GM12878 (cell line): Measurements from ENCODE around the gene ZNF483. TPM values are rescaled to one million over a fixed set of nuclear protein-coding genes. Genes with fewer than 3 reads are reported as not detected.

Experiments
- ATAC-seq: fragments of 200-7000 bp; cut with Tn5 transposase; 3 replicates; pipeline ENCODE4 v1.9.1; 2020; ENCODE audit warnings: mild to moderate bottlenecking, moderate library complexity
- BruUV-seq: library from RNA; stranded (reverse); fragments of 400-500 nt; replicated peaks from 2 replicates; lab custom pipeline; 2021; lab: Mats Ljungman, UMichigan
- CTCF ChIA-PET: fragments of 300-600 bp; sonication (Branson Sonifier 250); formaldehyde crosslinking; extraction: SDS; loops from one replicate; lab custom pipeline; 2021; ENCODE audit warnings: inconsistent platforms; lab: Yijun Ruan, JAX
- POLR2A ChIA-PET: fragments of 350-600 bp; formaldehyde crosslinking; extraction: SDS; loops from one replicate; lab custom pipeline; 2021; ENCODE audit warnings: inconsistent platforms; lab: Charles Lee
- RAD21 ChIA-PET: fragments of 300-600 bp; sonication (Branson Sonifier 250); formaldehyde crosslinking; loops from one replicate; lab custom pipeline; 2023; ENCODE audit warnings: antibody characterized with exemption; ENCODE audit not compliant: unreplicated experiment; lab: Charles Lee
- SMC1A ChIA-PET: fragments of 300-600 bp; sonication (Branson Sonifier 250); formaldehyde crosslinking; loops from one replicate; lab custom pipeline; 2023; ENCODE audit not compliant: unreplicated experiment, uncharacterized antibody; lab: Charles Lee
- DNase-seq: peaks from one replicate; pipeline ENCODE4 v3.0.0-alpha.2; 2011; ENCODE audit warnings: low read depth, low spot score
- FAIRE-seq: peaks from 3 replicates; lab custom pipeline; 2011; peaks lifted over from hg19 to GRCh38; lab: Jason Lieb, UNC
- H2AFZ ChIP-seq: 2 replicates; pipeline ENCODE4 v1.6.0; 2011; ENCODE audit warnings: low read depth, low read length, control low read depth; ENCODE audit not compliant: control insufficient read depth
- H3K27ac ChIP-seq: 2 replicates; pipeline ENCODE4 v1.5.1; 2011; ENCODE audit warnings: control low read depth; ENCODE audit not compliant: control insufficient read depth, insufficient read depth
- H3K27me3 ChIP-seq, 2 experiments: replicated peaks in 1 of 2; 2 replicates each; pipeline versions ENCODE4 v1.6.0 to v1.6.1; 2011; ENCODE audit warnings: low read length in 1 of 2; ENCODE audit not compliant: control insufficient read depth in 2 of 2, insufficient read depth in 2 of 2
- H3K36me3 ChIP-seq, 2 experiments: 2 replicates each; pipeline ENCODE4 v1.5.1; 2011; ENCODE audit warnings: low read length in 1 of 2; ENCODE audit not compliant: control insufficient read depth in 2 of 2, insufficient read depth in 2 of 2
- H3K4me1 ChIP-seq: 2 replicates; pipeline ENCODE4 v1.6.1; 2011; ENCODE audit warnings: mild to moderate bottlenecking, low read length, moderate library complexity, mixed read lengths; ENCODE audit not compliant: control insufficient read depth, insufficient read depth
- H3K4me2 ChIP-seq: 2 replicates; pipeline ENCODE4 v1.6.0; 2011; ENCODE audit warnings: control low read depth; ENCODE audit not compliant: control insufficient read depth, insufficient read depth
- H3K4me3 ChIP-seq: fragments of 200-600 bp; sonication (generic); 2 replicates; pipeline ENCODE4 v1.5.1; 2016
- H3K79me2 ChIP-seq: 2 replicates; pipeline ENCODE4 v1.6.0; 2011; ENCODE audit warnings: low read length; ENCODE audit not compliant: control insufficient read depth, insufficient read depth
- H3K9ac ChIP-seq: 2 replicates; pipeline ENCODE4 v1.8.0; 2011; ENCODE audit warnings: low read length, control low read depth, mixed read lengths; ENCODE audit not compliant: control insufficient read depth, insufficient read depth
- H3K9me3 ChIP-seq: replicated peaks from 3 replicates; pipeline ENCODE4 v1.5.1; 2011; ENCODE audit warnings: mild to moderate bottlenecking, low read length; ENCODE audit not compliant: control insufficient read depth, insufficient read depth
- H4K20me1 ChIP-seq: 2 replicates; pipeline ENCODE4 v1.6.0; 2011; ENCODE audit not compliant: control insufficient read depth, insufficient read depth
- BACH1 ChIP-seq: fragments of 450-650 bp; IDR thresholded peaks from 2 replicates; pipeline ENCODE4 v1.6.1; 2017; ENCODE audit warnings: mild to moderate bottlenecking, borderline replicate concordance
- BHLHE40 ChIP-seq, 2 experiments: fragments of 450-650 bp in 1 of 2; IDR thresholded peaks; 2 replicates each; pipeline ENCODE4 v1.6.1; 2011 to 2017; ENCODE audit warnings: low read depth in 2 of 2, borderline replicate concordance in 1 of 2, improper control_type of control experiment in 1 of 2, low read length in 1 of 2, mild to moderate bottlenecking in 1 of 2
- EP300 ChIP-seq, 2 experiments: fragments of 150-350 bp in 1 of 2; IDR thresholded peaks; 2 replicates each; pipeline ENCODE4 v1.6.1; 2011 to 2012; ENCODE audit warnings: low read depth in 2 of 2, low read length in 2 of 2, borderline replicate concordance in 1 of 2, improper control_type of control experiment in 1 of 2, inconsistent platforms in 1 of 2; ENCODE audit not compliant: control insufficient read depth in 1 of 2
- FOXK2 ChIP-seq: fragments of 450-650 bp; IDR thresholded peaks from 2 replicates; pipeline ENCODE4 v1.6.1; 2017; ENCODE audit warnings: mild to moderate bottlenecking, moderate library complexity
- KLF5 ChIP-seq: fragments of 450-650 bp; IDR thresholded peaks from 2 replicates; pipeline ENCODE4 v1.6.1; 2014; ENCODE audit warnings: mild to moderate bottlenecking; ENCODE audit not compliant: partially characterized antibody
- MEF2A ChIP-seq: IDR thresholded peaks from 2 replicates; pipeline ENCODE4 v1.6.1; 2011; ENCODE audit warnings: low read depth, mild to moderate bottlenecking, low read length, moderate library complexity; ENCODE audit not compliant: insufficient read depth
- SP1 ChIP-seq: IDR thresholded peaks from one replicate; pipeline ENCODE4 v1.6.1; 2011; ENCODE audit warnings: low read depth, low read length
- SPI1 ChIP-seq: IDR thresholded peaks from 2 replicates; pipeline ENCODE4 v1.6.1; 2011; ENCODE audit warnings: low read depth, mild to moderate bottlenecking, low read length, moderate library complexity, borderline replicate concordance; ENCODE audit not compliant: insufficient read depth
- ZZZ3 ChIP-seq: IDR thresholded peaks from 2 replicates; pipeline ENCODE4 v1.6.1; 2011; ENCODE audit warnings: low read depth; ENCODE audit not compliant: control insufficient read depth, insufficient read length
- WGBS: methylation state at CpG from one replicate; pipeline ENCODE4 v1.1.6; 2016; ENCODE audit warnings: low lambda C conversion rate; ENCODE audit not compliant: insufficient replicate concordance, insufficient coverage; ENCODE audit errors: missing lambda C conversion rate; 5-methylcytosine and 5-hydroxymethylcytosine counted together
- in situ Hi-C: fragments of 300-500 bp; cut with MboI; formaldehyde crosslinking; loops from 9 replicates; pipeline ENCODE4 v1.14.3; 2018; ENCODE audit warnings: mixed read lengths
- intact Hi-C: fragments of 100-400 bp; cut with micrococcal nuclease; formaldehyde crosslinking; loops from one replicate; pipeline ENCODE4 v1.14.2; 2022; ENCODE audit not compliant: unreplicated experiment
- polyA plus RNA-seq, 11 experiments: library from polyadenylated mRNA; depleted of rRNA in 4 of 11; unstranded in 6 of 11; stranded (reverse) in 5 of 11; fragments of >200 nt; fragmentation: Nextera tagmentation in 4 of 11; fragmentation: Illumina TruSeq in 1 of 11; extraction: Ambion mirVana in 4 of 11; extraction: Trizol in 1 of 11; gene quantifications; 1 replicate in 1 of 11; 2 replicates in 10 of 11; pipeline versions ENCODE4 v1.2.1 to v1.2.3, GENCODE V29; 2011 to 2016; ENCODE audit warnings: inconsistent platforms in 2 of 11, missing spikeins in 2 of 11, low read depth in 1 of 11
- total RNA-seq, 4 experiments: library from RNA; depleted of rRNA in 3 of 4; stranded (reverse); fragments of >200 nt in 3 of 4; fragmentation: Illumina TruSeq in 1 of 4; extraction: Trizol in 1 of 4; gene quantifications; 2 replicates each; pipeline versions ENCODE4 v1.2.1 to v1.2.3, GENCODE V29; 2013 to 2021
- TF ChIP-seq, protein P1 (sequence below): fragments of 450-650 bp; IDR thresholded peaks from 2 replicates; pipeline ENCODE4 v1.6.1; 2018; ENCODE audit warnings: mild to moderate bottlenecking, low read depth, moderate library complexity; ENCODE audit not compliant: partially characterized antibody
- TF ChIP-seq, protein P2 (sequence below): fragments of 450-650 bp; IDR thresholded peaks from 2 replicates; pipeline ENCODE4 v1.6.1; 2016; ENCODE audit warnings: mild to moderate bottlenecking
- TF ChIP-seq, protein P3 (sequence below): fragments of 450-650 bp; IDR thresholded peaks from 2 replicates; pipeline ENCODE4 v1.6.1; 2016; ENCODE audit warnings: mild to moderate bottlenecking, moderate library complexity, borderline replicate concordance
- TF ChIP-seq, protein P4 (sequence below): IDR thresholded peaks from 2 replicates; pipeline ENCODE4 v1.6.1; 2011; ENCODE audit warnings: low read depth, mild to moderate bottlenecking, low read length, moderate library complexity, borderline replicate concordance; ENCODE audit errors: extremely low read depth
- TF ChIP-seq, protein P5 (sequence below): IDR thresholded peaks from 2 replicates; pipeline ENCODE4 v1.6.1; 2011; ENCODE audit warnings: low read depth, low read length, improper control_type of control experiment, borderline replicate concordance

Gene ZNF483
- total and polyA plus RNA-seq, 10 of the 15 experiments (the other 5 are each of a cell fraction or from before 2014, with no cell fraction given), result 0.03 to 0.76 (median 0.26) TPM; not detected in 1

DNA sequence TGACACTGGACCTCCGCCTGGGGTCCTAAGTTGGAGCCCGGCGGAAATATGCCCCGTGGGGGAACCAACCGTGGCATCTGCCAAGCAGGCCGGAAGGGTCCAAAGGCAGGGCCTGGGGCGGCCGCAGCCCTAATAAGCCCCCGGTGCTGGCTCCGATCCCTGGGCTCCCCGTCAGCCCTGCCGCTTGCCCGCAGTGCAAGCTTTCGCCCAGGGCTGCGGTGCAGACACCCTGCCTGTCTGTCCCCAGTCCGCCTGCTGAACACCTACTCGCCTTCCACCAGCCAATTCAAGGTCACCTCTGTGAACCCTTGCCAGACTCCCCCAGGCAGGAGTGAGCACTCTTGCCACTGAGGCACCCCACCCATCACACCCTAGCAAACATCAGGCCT is 75.0 kb downstream of the ZNF483 start:
- no peaks in the 10 kb centered on the region; the same call in 1 of the 2 replicates for H4K20me1 ChIP-seq
- H3K9ac ChIP-seq, result no peak overlapping the region
- H3K27me3 ChIP-seq, result peaks cover 0 to 4% of the 10 kb centered on the region in 2 experiments; a peak in 2 of 4 replicates
- no peaks in the 10 kb centered on the region for H3K36me3 ChIP-seq
- ChIA-PET SMC1A (no interaction called here), POLR2A (no interaction called here), CTCF (interaction anchor here (0.9 kb wide), 1 partner anchor 21 kb away, joined by 3 read pairs; no protein-coding TSS in a partner anchor), RAD21 (no interaction called here)
- H3K9me3 ChIP-seq, result no peaks in the 10 kb centered on the region
- no peak for FAIRE-seq
- H3K4me3 ChIP-seq, result no peak overlapping the region; the same call in 1 of the 2 replicates
- no TSS peak for BruUV-seq
- no peaks in the 10 kb centered on the region for H3K4me1 ChIP-seq
- 74% methylated on average over 17 of the region's 17 CpGs for WGBS
- no peak overlapping the region; the same call in 1 of the 2 replicates for H2AFZ ChIP-seq
- in situ Hi-C loops (no loop called here), intact Hi-C loops (no loop called here)
- no peak overlapping the region for H3K27ac ChIP-seq
- ATAC-seq, result no peak
- DNase-seq, result no peak
- H3K4me2 ChIP-seq, result peak overlapping the region; percentile 93; the same call in 1 of the 2 replicates
- no peaks in the 10 kb centered on the region for H3K79me2 ChIP-seq
- TF ChIP-seq FOXK2, result no peak
- no peak for TF ChIP-seq SPI1
- TF ChIP-seq BACH1, result no peak
- TF ChIP-seq, protein P1, sequence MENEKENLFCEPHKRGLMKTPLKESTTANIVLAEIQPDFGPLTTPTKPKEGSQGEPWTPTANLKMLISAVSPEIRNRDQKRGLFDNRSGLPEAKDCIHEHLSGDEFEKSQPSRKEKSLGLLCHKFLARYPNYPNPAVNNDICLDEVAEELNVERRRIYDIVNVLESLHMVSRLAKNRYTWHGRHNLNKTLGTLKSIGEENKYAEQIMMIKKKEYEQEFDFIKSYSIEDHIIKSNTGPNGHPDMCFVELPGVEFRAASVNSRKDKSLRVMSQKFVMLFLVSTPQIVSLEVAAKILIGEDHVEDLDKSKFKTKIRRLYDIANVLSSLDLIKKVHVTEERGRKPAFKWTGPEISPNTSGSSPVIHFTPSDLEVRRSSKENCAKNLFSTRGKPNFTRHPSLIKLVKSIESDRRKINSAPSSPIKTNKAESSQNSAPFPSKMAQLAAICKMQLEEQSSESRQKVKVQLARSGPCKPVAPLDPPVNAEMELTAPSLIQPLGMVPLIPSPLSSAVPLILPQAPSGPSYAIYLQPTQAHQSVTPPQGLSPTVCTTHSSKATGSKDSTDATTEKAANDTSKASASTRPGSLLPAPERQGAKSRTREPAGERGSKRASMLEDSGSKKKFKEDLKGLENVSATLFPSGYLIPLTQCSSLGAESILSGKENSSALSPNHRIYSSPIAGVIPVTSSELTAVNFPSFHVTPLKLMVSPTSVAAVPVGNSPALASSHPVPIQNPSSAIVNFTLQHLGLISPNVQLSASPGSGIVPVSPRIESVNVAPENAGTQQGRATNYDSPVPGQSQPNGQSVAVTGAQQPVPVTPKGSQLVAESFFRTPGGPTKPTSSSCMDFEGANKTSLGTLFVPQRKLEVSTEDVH, result no peak
- no peak for TF ChIP-seq SP1
- TF ChIP-seq, protein P2, sequence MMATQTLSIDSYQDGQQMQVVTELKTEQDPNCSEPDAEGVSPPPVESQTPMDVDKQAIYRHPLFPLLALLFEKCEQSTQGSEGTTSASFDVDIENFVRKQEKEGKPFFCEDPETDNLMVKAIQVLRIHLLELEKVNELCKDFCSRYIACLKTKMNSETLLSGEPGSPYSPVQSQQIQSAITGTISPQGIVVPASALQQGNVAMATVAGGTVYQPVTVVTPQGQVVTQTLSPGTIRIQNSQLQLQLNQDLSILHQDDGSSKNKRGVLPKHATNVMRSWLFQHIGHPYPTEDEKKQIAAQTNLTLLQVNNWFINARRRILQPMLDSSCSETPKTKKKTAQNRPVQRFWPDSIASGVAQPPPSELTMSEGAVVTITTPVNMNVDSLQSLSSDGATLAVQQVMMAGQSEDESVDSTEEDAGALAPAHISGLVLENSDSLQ, result no peak
- no peak for TF ChIP-seq BHLHE40 (IDR thresholded peaks at IDR 0.05; ENCODE audit: borderline replicate concordance in 1 of 2, low read depth in 2 of 2, low read length in 1 of 2)
- no peak for TF ChIP-seq KLF5
- TF ChIP-seq, protein P3, sequence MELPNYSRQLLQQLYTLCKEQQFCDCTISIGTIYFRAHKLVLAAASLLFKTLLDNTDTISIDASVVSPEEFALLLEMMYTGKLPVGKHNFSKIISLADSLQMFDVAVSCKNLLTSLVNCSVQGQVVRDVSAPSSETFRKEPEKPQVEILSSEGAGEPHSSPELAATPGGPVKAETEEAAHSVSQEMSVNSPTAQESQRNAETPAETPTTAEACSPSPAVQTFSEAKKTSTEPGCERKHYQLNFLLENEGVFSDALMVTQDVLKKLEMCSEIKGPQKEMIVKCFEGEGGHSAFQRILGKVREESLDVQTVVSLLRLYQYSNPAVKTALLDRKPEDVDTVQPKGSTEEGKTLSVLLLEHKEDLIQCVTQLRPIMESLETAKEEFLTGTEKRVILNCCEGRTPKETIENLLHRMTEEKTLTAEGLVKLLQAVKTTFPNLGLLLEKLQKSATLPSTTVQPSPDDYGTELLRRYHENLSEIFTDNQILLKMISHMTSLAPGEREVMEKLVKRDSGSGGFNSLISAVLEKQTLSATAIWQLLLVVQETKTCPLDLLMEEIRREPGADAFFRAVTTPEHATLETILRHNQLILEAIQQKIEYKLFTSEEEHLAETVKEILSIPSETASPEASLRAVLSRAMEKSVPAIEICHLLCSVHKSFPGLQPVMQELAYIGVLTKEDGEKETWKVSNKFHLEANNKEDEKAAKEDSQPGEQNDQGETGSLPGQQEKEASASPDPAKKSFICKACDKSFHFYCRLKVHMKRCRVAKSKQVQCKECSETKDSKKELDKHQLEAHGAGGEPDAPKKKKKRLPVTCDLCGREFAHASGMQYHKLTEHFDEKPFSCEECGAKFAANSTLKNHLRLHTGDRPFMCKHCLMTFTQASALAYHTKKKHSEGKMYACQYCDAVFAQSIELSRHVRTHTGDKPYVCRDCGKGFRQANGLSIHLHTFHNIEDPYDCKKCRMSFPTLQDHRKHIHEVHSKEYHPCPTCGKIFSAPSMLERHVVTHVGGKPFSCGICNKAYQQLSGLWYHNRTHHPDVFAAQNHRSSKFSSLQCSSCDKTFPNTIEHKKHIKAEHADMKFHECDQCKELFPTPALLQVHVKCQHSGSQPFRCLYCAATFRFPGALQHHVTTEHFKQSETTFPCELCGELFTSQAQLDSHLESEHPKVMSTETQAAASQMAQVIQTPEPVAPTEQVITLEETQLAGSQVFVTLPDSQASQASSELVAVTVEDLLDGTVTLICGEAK, result no peak
- TF ChIP-seq MEF2A, result no peak
- TF ChIP-seq, protein P4, sequence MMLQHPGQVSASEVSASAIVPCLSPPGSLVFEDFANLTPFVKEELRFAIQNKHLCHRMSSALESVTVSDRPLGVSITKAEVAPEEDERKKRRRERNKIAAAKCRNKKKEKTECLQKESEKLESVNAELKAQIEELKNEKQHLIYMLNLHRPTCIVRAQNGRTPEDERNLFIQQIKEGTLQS, result no peak
- no peak for TF ChIP-seq ZZZ3
- TF ChIP-seq, protein P5, sequence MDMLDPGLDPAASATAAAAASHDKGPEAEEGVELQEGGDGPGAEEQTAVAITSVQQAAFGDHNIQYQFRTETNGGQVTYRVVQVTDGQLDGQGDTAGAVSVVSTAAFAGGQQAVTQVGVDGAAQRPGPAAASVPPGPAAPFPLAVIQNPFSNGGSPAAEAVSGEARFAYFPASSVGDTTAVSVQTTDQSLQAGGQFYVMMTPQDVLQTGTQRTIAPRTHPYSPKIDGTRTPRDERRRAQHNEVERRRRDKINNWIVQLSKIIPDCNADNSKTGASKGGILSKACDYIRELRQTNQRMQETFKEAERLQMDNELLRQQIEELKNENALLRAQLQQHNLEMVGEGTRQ, result no peak
- no peak for TF ChIP-seq EP300 (IDR thresholded peaks at IDR 0.05; ENCODE audit: borderline replicate concordance in 1 of 2, control insufficient read depth in 1 of 2, low read depth in 2 of 2, low read length in 2 of 2)
